H7 (cell line): ENCODE measurements around the gene THTPA. TPM values are rescaled to one million over a fixed set of nuclear protein-coding genes. Genes with fewer than 3 reads are reported as not detected.
"Not testable (repeated sequence)": the region's sequence is repeated elsewhere in the genome, so short reads cannot be mapped to it uniquely, and the experiment has no call there.

ENCODE experiments used
- DNase-seq: peaks from one replicate; pipeline ENCODE4 v3.0.0; 2012
- H3K27me3 ChIP-seq: 2 replicates; pipeline ENCODE4 v1.6.0; 2011; ENCODE audit warnings: mild to moderate bottlenecking, low read length; ENCODE audit not compliant: control insufficient read depth, insufficient read depth
- H3K36me3 ChIP-seq: replicated peaks from 2 replicates; pipeline ENCODE4 v1.5.1; 2011; ENCODE audit warnings: low read length; ENCODE audit not compliant: control insufficient read depth, insufficient read depth
- H3K4me3 ChIP-seq: 2 replicates; pipeline ENCODE4 v1.5.1; 2011; ENCODE audit warnings: low read depth, mild to moderate bottlenecking, control low read depth, low read length, moderate library complexity; ENCODE audit not compliant: insufficient read depth
- total RNA-seq: library from RNA; depleted of rRNA; stranded (reverse); fragments of >200 nt; shearing (Covaris generic); gene quantifications from 2 replicates; pipeline ENCODE4 v1.2.3, GENCODE V29; 2014

THTPA gene
- total RNA-seq, 1 experiment from 2014 or later, result 12.1 TPM

- Histone ChIP-seq H3K27me3 (no peaks in the 10 kb centered on the region), H3K4me3 (no peak overlapping the region), H3K36me3 (peaks cover 32% of the 10 kb centered on the region)
- DNase-seq, result peak; percentile 76
These were observed 30.5 kb upstream of the THTPA start for GRCh38 chr14:23525611-23526010.

DNA sequence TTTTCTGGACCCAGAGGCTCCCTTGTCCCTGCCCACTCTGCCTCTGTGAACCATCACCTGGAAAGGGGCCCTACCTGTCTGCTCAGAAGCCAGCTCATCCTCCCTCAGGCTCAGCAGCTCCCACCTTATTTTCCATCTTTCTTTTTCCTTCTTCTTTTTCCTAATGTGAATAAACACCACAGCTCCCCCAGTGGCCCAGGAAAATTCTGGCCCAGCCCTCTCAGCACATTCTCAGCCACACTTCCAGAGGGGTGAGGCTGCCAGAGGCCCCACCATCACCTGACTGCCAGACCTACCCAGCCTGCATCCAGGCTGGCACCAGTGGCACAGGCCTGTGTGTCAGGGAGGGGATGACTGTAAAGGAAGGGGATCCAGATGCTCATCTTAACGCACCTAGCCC lies 27.5 kb upstream of the THTPA start:
- DNase-seq, result peak; percentile 79
- H3K27me3 ChIP-seq, result no peaks in the 10 kb centered on the region
- H3K36me3 ChIP-seq, result peaks cover 46% of the 10 kb centered on the region
- no peak overlapping the region for H3K4me3 ChIP-seq

GRCh38 chr14:23529016-23529415 lies 27.1 kb upstream of the THTPA start:
- peaks cover 48% of the 10 kb centered on the region for H3K36me3 ChIP-seq
- H3K27me3 ChIP-seq, result no peaks in the 10 kb centered on the region
- H3K4me3 ChIP-seq, result no peak overlapping the region
- DNase-seq, result no peak

- Histone ChIP-seq H3K4me3 (no peak overlapping the region), H3K27me3 (no peaks in the 10 kb centered on the region), H3K36me3 (peaks cover 51% of the 10 kb centered on the region)
- DNase-seq, result no peak
These were observed 25.6 kb upstream of the THTPA start for GRCh38 chr14:23530375-23531055.

- H3K27me3 ChIP-seq, result no peaks in the 10 kb centered on the region
- DNase-seq, result no peak
- H3K4me3 ChIP-seq, result no peak overlapping the region
- peaks cover 45% of the 10 kb centered on the region for H3K36me3 ChIP-seq
These were observed 24.7 kb upstream of the THTPA start for GRCh38 chr14:23531391-23531790.

GRCh38 chr14:23532658-23533057 lies 23.4 kb upstream of the THTPA start:
- H3K27me3 ChIP-seq, result no peaks in the 10 kb centered on the region
- no peak overlapping the region for H3K4me3 ChIP-seq
- H3K36me3 ChIP-seq, result peaks cover 34% of the 10 kb centered on the region
- no peak for DNase-seq

DNA sequence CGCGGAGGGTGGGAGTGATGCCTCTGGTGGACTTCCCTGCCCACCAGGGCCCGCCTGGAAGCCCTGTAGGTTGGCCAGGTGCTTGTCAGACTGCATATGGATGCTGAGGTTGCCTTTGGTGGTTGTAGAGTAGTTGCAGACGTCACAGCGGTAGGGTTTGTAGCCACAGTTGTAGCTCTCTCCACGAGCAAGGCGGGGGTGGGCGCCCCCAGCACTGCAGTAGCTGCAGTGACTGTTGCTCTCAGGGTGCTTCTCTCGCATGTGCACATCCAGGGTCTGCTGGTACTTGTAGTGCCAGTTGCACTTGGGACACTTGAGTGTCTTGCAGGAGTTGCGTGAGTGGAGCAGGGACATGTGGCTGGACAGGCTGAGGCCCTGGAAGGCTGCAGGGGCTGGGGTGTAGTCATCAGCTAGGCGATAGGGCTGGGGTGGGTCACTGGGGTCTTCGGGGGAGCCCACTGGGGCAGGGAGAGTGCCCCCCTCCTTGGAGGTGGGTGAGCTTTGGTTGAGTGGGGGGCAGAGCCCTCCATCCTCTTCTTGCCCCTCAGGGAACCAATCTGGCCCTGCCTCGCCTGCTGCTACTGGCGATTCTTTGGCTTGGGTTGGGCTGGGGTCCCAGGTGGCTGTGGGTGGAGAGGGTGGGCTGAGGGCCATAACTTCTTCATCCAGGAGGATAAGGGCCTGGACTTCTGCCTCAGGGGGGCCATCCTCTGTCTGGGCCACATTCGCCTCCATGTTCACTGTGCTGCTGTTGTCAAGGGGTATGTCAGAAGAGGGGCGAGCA lies 22.2 kb upstream of the THTPA start:
- no peaks in the 10 kb centered on the region for H3K27me3 ChIP-seq
- no peak for DNase-seq
- H3K36me3 ChIP-seq, result peaks cover 29% of the 10 kb centered on the region
- no peak overlapping the region for H3K4me3 ChIP-seq

DNA sequence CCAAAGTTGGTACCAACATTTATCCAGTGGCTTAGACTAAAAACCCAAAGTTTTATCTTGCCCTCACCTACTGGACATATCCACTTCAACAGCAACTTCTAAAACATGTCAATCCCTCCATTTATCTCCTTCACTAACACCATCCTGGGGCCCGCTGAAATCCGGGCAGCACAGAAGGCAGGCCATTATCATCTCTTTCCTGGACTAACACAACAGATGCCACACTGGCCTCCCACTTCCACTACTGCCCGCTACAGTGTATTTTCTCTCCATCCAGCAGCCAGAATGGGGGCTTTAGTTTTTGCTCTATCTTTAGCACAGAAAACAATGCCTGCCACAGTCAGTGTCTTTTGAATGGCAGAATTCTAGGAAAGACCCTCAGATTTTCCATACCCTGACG lies 20.1 kb upstream of the THTPA start:
- no peak overlapping the region for H3K4me3 ChIP-seq
- DNase-seq, result no peak

GRCh38 chr14:23536494-23536893 lies 19.6 kb upstream of the THTPA start:
- no peaks in the 10 kb centered on the region for H3K27me3 ChIP-seq
- H3K36me3 ChIP-seq, result peaks cover 17% of the 10 kb centered on the region
- no peak overlapping the region for H3K4me3 ChIP-seq
- DNase-seq, result no peak

More for the DNA sequence above, 20.1 kb upstream of the THTPA start:
- Histone ChIP-seq H3K36me3 (peaks cover 17% of the 10 kb centered on the region), H3K27me3 (no peaks in the 10 kb centered on the region)

GRCh38 chr14:23536906-23537305 lies 19.2 kb upstream of the THTPA start:
- Histone ChIP-seq H3K36me3 (peaks cover 17% of the 10 kb centered on the region), H3K4me3 (0 out of 2 replicates have a peak overlapping the region, but pooled peaks have one; percentile 6)
- not testable (repeated sequence) for DNase-seq, H3K27me3 ChIP-seq

GRCh38 chr14:23537351-23538049 lies 18.6 kb upstream of the THTPA start:
- Histone ChIP-seq H3K4me3 (peak overlapping the region; percentile 73), H3K36me3 (peaks cover 19% of the 10 kb centered on the region), H3K27me3 (no peaks in the 10 kb centered on the region)
- peak; percentile 90 for DNase-seq

DNA sequence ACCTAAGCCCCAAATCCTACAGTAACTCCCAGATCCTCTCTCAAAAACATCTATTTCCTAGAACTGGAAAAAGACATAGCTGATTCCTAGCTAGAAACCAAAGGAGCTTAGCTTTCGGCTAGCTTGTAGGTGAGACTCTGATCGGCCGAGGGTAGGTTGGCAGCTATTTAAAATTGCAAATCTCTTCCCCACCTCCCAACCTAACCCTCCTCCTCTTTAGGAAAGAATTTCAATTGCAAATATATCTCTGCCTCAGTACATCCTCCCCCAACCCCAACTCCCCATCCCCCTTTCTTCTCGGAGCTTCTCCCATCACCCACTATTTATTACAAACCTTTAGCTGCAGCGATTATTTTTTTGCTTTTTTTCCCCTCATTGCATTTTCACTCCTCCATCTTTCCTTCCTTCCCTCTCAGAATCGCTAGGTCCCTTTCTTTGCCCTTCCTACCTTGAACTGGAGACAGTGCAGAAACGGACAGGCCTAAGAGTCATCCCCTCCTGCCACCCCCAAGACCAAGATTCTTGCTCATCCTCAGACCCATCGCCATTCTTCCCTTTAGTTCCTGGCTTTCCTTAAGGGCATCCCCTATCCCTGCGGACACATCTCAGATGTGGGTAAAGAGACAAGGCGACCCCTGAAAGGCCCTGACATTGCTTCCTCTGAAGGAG lies 17.9 kb upstream of the THTPA start:
- DNase-seq, result peak; percentile 73
- peak overlapping the region; percentile 73 for H3K4me3 ChIP-seq

DNA sequence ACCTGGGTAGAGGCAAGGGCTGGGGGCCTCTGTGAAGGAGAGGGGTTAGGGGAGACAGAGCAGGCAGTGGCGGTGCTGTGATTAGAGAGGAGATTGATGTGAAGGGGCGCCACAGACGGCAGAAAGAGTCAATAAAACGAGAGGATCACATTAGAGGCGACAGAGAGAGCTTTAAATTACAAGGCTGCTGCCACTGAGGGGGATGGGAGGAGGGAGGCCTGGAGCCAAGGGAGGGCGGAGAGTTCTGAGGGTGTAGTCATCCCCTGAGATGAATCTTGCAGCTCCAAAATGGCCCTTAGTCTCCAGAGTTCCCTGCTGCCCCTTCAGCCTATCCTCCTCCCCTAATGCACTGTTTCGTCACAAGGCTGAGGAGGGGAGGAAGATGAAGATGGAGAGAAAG lies 17.3 kb upstream of the THTPA start:
- Histone ChIP-seq H3K27me3 (no peaks in the 10 kb centered on the region), H3K4me3 (peak overlapping the region; percentile 38), H3K36me3 (peaks cover 12% of the 10 kb centered on the region)
- no peak for DNase-seq

More for the DNA sequence above, 17.9 kb upstream of the THTPA start:
- Histone ChIP-seq H3K27me3 (no peaks in the 10 kb centered on the region), H3K36me3 (peaks cover 13% of the 10 kb centered on the region)
